ENCODE data around the gene SGCE.

DNA sequence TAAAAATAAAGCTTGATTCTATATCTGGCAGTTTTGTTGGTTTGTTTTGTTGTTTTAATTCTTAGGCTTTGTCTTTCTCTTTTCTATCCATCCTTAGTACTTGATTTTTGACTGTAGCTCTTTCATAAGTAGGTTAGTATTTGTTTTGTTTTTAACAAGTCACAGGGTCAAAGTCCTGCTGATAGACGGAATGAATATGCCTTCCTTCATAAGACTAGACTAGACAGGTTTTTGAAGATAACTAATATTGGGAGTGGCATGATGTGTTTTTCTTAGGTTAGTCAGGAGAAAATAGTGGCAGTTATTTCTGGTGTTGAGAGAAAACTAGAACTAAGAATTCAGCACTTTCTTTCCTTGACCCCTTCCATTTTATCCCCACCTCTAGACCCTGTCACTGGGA lies 96.0 kb downstream of the SGCE start:
- TF ChIP-seq, protein P1, sequence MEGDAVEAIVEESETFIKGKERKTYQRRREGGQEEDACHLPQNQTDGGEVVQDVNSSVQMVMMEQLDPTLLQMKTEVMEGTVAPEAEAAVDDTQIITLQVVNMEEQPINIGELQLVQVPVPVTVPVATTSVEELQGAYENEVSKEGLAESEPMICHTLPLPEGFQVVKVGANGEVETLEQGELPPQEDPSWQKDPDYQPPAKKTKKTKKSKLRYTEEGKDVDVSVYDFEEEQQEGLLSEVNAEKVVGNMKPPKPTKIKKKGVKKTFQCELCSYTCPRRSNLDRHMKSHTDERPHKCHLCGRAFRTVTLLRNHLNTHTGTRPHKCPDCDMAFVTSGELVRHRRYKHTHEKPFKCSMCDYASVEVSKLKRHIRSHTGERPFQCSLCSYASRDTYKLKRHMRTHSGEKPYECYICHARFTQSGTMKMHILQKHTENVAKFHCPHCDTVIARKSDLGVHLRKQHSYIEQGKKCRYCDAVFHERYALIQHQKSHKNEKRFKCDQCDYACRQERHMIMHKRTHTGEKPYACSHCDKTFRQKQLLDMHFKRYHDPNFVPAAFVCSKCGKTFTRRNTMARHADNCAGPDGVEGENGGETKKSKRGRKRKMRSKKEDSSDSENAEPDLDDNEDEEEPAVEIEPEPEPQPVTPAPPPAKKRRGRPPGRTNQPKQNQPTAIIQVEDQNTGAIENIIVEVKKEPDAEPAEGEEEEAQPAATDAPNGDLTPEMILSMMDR (IDR thresholded peaks at IDR 0.05), result no peak
- no peak for TF ChIP-seq EZH2 (IDR thresholded peaks at IDR 0.05)

Data from neural progenitor cell (in vitro differentiated cells).